Nucleus accumbens (tissue), 56 donors: ENCODE data around the gene S100G.
"Not testable (repeated sequence)": the region's sequence is repeated elsewhere in the genome, so short reads cannot be mapped to it uniquely, and the experiment has no call there.

Source experiments
- DNase-seq, 56 donors: peaks; one replicate each; lab custom pipeline; 2025; lab: John Stamatoyannopoulos, UW

The S100G gene

DNA sequence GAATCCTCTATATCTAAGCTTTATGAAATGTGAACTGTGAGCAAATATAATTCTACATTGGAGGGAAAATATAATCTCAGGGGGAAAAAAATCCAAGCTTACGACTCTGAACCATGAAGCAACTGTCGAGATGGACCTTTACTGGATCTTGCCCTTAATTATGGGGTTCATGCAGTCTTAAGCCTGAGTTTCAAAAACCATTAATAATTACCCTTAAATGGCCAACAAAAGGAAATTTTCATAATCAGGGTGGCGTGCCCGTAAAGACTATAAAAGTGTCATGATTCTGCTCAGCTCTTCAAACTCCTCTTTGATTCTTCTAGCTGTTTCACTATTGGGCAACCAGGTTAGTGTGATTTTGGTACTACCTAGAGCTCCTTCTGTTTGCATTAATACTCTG lies at the start of gene S100G:
S100G (plus strand) TSS at position 301 of the 400 bp plus-strand sequence. CDS start 849 bp downstream, outside the sequence.
- no peak for DNase-seq

DNA sequence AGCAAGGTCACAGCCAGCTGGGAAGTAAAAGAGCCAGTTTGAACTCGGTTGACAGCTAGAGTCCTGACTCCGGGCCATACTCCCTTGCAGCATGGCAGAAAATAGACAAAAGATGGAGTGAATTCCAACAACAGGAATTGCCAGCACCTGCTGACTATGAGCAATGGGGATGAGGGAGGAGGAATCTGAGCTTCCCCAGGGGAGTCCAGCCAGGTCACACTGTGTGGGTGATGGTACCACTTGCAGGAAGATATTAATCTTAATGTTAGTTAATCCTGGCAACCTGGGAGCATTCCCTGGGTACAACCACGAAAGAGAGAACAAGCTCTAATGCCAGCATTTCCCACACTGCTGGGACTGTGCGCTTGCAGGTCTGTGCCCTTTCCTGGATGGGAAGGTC lies 48.1 kb upstream of the S100G start:
- no peak for DNase-seq

GRCh38 chrX:16603235-16603634 lies 46.7 kb upstream of the S100G start:
- not testable (repeated sequence) for DNase-seq

DNA sequence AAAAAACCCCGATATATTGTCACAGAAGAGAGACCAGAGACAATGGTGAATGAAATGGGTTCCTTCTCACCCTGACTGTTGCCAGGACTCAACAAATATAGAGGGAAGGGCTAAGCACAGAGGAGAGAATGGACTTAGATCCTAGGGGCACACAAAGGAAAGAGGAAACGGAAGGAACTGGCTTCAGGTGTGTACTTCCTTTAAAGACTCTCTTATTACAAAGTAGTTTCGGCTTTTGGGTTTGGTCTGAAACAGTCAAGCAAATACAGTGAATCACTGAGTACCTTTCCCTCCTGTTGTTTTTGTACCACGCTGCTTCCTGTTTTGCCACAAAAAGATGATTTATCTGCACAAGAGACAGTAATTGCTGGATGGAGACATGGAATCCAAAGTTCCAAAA lies 46.1 kb upstream of the S100G start:
- no peak for DNase-seq

- DNase-seq: no peak
Observed at GRCh38 chrX:16604337-16604736, 45.6 kb upstream of the S100G start.

DNA sequence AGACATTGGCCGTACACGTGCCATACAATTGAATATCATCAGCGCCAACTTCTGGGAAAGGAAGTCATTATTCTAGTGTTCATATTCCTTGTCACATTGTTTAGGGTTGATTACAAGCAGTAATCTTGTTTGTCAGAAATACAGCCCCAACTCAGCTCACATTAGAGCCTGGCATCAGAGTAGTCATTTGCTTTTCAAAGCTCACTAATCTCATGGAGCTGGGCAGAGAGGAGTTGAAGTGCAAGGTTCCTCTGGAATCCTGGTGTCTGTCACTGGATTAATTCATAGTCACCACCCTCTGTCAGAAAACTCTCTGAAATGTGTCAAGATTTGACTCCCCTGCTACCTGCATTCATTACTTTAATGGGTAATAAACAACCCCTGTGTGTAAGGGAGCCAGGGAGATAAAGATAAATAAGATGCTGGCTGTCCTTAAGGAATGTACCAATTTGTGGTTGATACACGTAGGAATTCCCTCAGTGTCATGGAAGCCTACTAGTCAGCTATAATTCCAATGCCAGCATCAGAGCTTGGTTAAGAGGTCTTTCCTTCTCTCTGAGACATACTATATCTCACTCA lies 43.7 kb upstream of the S100G start:
- DNase-seq: no peak

- no peak for DNase-seq
Observed at GRCh38 chrX:16610121-16610621, 39.8 kb upstream of the S100G start.

DNA sequence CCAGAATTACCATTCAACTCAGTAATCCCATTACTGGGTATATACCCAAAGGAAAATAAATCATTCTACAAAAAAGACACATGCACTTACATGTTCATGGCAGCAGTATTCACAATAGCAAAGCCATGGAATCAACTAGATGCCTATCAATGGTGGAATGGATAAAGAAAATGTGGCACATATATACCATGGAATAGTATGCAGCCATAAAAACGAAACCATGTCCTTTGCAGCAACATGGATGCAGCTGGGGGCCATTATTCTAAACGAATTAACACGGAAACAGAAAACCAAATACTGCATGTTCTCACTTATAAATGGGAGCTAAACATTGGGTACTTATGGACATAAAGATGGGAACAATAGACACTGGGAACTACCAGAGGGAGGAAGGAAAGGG lies 39.3 kb upstream of the S100G start:
- DNase-seq: not testable (repeated sequence)

- DNase-seq: no peak
Observed at GRCh38 chrX:16612257-16612897, 37.6 kb upstream of the S100G start.

- DNase-seq: no peak
Observed at GRCh38 chrX:16617382-16617781, 32.6 kb upstream of the S100G start.

DNA sequence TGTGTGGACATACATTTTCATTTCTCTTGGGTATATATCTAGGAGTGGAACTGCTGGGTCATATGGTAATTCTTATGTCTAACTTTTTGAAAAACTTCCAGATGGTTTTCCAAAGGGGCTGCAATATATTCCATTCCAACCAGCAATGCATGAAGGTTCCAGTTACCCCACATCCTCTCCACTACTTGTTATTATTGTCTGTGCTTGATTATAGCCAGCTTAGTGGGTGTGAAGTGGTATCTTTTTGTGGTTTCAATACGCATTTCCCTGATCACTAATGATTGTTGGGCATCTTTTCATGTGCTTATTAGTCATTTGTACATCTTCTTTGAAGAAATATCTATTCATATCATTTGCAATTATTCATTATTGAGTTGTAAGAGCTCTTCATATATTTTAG lies 31.5 kb upstream of the S100G start:
- DNase-seq: no peak

GRCh38 chrX:16619024-16619423 lies 30.9 kb upstream of the S100G start:
- DNase-seq: no peak

DNA sequence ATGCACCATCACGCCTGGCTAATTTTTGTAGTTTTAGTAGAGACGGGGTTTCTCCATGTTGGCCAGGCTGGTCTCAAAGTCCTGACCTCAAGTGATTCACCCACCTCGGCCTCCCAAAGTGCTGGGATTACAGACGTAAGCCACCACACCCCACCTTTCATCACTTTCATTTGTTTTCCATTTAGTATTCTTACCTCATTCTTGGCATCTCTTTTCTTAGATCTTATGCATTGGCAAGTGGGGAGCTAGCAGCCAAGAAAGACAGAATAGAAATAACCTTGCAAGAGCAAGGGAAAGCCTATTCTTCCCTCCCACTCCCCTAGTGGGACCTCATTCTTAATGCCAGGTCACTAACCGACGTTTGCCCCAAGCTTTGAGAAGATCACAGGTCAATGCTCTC lies 21.4 kb upstream of the S100G start:
- DNase-seq: not testable (repeated sequence)

DNA sequence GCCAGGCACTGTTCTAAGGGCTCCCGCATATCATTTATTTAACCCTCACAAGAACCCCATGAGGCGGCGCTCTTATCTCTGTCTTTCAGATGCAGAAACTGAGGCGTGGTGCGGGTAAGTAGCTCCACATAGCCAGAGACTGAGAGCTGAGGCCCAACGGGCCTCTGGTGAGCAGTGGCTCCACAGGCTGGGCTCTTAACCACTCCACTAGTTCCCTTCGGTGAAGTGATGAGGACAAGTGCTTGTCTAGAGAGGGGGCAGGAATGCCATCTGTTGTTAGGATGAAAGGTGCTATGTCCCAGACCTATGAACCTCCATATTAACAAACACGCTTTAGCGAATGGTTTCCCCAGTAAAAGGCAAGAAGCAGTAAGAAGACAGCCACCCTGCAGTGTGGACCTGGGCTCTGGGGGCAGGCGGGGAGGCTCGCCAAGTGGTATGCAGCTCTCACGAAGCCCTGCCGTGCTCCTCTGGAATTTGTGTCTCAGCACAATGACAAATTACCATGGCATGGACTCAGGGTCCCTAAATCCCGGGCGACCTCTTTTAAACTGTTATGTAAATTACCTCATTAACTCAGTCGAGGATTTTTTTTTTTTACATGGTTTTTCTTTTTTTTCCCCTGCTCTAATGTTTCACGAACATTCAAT lies 20.9 kb upstream of the S100G start:
- DNase-seq: no peak

GRCh38 chrX:16629909-16630308 lies 20.0 kb upstream of the S100G start:
- DNase-seq: no peak

- DNase-seq: no peak
Observed at GRCh38 chrX:16633754-16634153, 16.2 kb upstream of the S100G start.

DNA sequence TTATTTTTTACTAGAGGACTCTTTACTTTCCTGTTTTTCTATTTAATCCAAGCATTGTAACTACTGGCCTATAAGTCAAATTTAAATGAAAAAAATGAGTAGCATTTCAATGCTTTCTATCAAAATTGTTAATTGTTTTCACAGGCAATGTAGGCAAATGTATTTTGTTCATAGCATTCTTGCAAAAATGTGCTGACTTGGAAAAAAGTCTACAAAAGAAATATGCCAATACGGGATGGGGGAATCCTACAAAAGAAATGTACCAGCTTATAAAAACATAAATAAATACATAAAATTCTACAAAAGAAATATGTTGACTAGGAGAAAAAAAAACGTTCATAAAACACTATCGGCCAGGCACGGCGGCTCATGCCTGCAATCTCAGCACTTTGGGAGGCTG lies 14.9 kb upstream of the S100G start:
- no peak for DNase-seq

- DNase-seq: no peak
Observed at GRCh38 chrX:16635596-16635995, 14.4 kb upstream of the S100G start.

- no peak for DNase-seq
Observed at GRCh38 chrX:16638533-16638932, 11.4 kb upstream of the S100G start.

- DNase-seq: no peak
Observed at GRCh38 chrX:16639966-16640365, 10.0 kb upstream of the S100G start.

- no peak for DNase-seq
Observed at GRCh38 chrX:16640823-16641222, 9.1 kb upstream of the S100G start.

DNA sequence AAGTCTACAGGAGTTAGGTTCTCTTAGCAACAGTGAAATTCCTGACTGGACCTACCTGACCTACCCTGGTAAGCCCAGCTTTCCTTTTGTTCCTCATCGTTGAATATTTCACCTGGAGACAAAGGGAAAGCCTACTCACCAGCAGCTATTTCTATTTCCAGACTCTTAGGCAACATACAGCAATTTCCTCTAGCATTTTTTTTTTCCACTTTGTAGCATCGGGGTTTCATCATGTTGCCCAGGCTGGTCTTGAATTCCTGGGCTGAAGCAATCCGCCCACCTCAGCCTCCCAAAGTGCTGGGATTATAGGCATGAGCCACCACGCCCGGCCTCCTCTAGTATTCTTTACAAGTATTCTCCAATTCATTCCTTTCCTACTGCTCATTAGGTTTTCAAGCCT lies 6.8 kb upstream of the S100G start:
- DNase-seq: no peak
